T-cell (primary cell): ENCODE results near the gene ZNF135. TPM values are rescaled to one million over a fixed set of nuclear protein-coding genes. Genes with fewer than 3 reads are reported as not detected.

ENCODE experiments used
- ATAC-seq, 4 experiments: fragments of 200-7000 bp in 3 of 4; fragments of 150-1000 bp in 1 of 4; cut with Tn5 transposase; replicated peaks in 1 of 4; 1 replicate in 3 of 4; 2 replicates in 1 of 4; pipeline ENCODE4 v1.10.0; 2021; ENCODE audit warnings: moderate library complexity in 3 of 4, mild to moderate bottlenecking in 2 of 4, moderate number of reproducible peaks in 1 of 4
- CTCF ChIA-PET, 2 donors: fragments of 300-600 bp; sonication (Branson Sonifier 250); formaldehyde crosslinking; loops; one replicate each; lab custom pipeline; 2022; ENCODE audit warnings: antibody characterized with exemption in 2 of 2; lab: Charles Lee
- POLR2A ChIA-PET, 2 donors: fragments of 300-600 bp; sonication (Branson Sonifier 250); formaldehyde crosslinking; loops; one replicate each; lab custom pipeline; 2022; ENCODE audit warnings: antibody characterized with exemption in 2 of 2; lab: Charles Lee
- DNase-seq, 35 experiments: peaks; one replicate each; pipeline versions ENCODE4 v3.0.0 to v3.0.0-alpha.2; 2013 to 2023
- H3K27ac ChIP-seq: one replicate; pipeline ENCODE4 v1.5.1; 2013; ENCODE audit warnings: low read length
- H3K27me3 ChIP-seq, 2 experiments: replicated peaks in 1 of 2; 1 replicate in 1 of 2; 2 replicates in 1 of 2; pipeline versions ENCODE4 v1.6.1 to v1.7.0; 2013; ENCODE audit warnings: low read length in 1 of 2, mixed read lengths in 1 of 2; ENCODE audit not compliant: control insufficient read depth in 2 of 2, insufficient read depth in 2 of 2; ENCODE audit errors: extremely low read depth in 1 of 2
- H3K36me3 ChIP-seq, 2 donors: 1 replicate in 1 of 2; 2 replicates in 1 of 2; pipeline versions ENCODE4 v1.6.1 to v1.7.0; 2013; ENCODE audit warnings: low read length in 1 of 2; ENCODE audit not compliant: control insufficient read depth in 2 of 2, insufficient read depth in 1 of 2; ENCODE audit errors: extremely low read depth in 1 of 2
- H3K4me1 ChIP-seq, 2 experiments: 1 replicate in 1 of 2; 2 replicates in 1 of 2; pipeline versions ENCODE4 v1.6.1 to v1.7.0; 2013; ENCODE audit warnings: low read length in 2 of 2, mixed read lengths in 1 of 2; ENCODE audit not compliant: insufficient read depth in 2 of 2, control insufficient read depth in 1 of 2; ENCODE audit errors: extremely low read depth in 1 of 2
- H3K4me3 ChIP-seq, 2 donors: 1 replicate in 1 of 2; 2 replicates in 1 of 2; pipeline versions ENCODE4 v1.5.1 to v1.7.0; 2013; ENCODE audit warnings: mild to moderate bottlenecking in 2 of 2, low read length in 1 of 2, moderate library complexity in 1 of 2; ENCODE audit not compliant: control insufficient read depth in 1 of 2; ENCODE audit errors: extremely low read depth in 1 of 2
- H3K9me3 ChIP-seq: 2 replicates; pipeline ENCODE4 v1.7.0; 2013
- H3K27ac Mint-ChIP-seq, 2 donors: one replicate each; pipeline ENCODE4 v1.8.0; 2020 to 2021; ENCODE audit warnings: mild to moderate bottlenecking in 2 of 2, mixed read lengths in 2 of 2
- H3K27me3 Mint-ChIP-seq, 2 donors: one replicate each; pipeline ENCODE4 v1.8.0; 2021 to 2022; ENCODE audit warnings: mixed read lengths in 2 of 2
- H3K36me3 Mint-ChIP-seq: one replicate; pipeline ENCODE4 v1.8.0; 2021; ENCODE audit warnings: mixed read lengths
- H3K4me1 Mint-ChIP-seq, 3 donors: one replicate each; pipeline ENCODE4 v1.8.0; 2020 to 2022; ENCODE audit warnings: mixed read lengths in 3 of 3, mild to moderate bottlenecking in 1 of 3
- H3K4me3 Mint-ChIP-seq, 3 donors: one replicate each; pipeline ENCODE4 v1.8.0; 2020 to 2022; ENCODE audit warnings: mild to moderate bottlenecking in 3 of 3, mixed read lengths in 3 of 3, moderate library complexity in 3 of 3
- H3K9me3 Mint-ChIP-seq, 3 donors: one replicate each; pipeline ENCODE4 v1.8.0; 2020 to 2022; ENCODE audit warnings: mixed read lengths in 3 of 3
- WGBS: methylation state at CpG from one replicate; pipeline ENCODE4 v1.1.5; 2013; ENCODE audit warnings: missing lambda C conversion rate; ENCODE audit not compliant: insufficient coverage; 5-methylcytosine and 5-hydroxymethylcytosine counted together
- total RNA-seq, 35 experiments: library from RNA in 6 of 35; stranded (reverse) in 6 of 35; fragments of 120-200 nt in 1 of 35; gene quantifications; one replicate each; pipeline versions ENCODE4 v1.2.1 to v1.2.4 and lab custom pipeline; 2013 to 2026

Gene ZNF135
- total RNA-seq, 5 donors from 2014 or later (not counting 1 experiment from before 2014, with no cell fraction given), result 1.2 to 2.8 (median 2.1) TPM

GRCh38 chr19:58021541-58022282 lies 37.4 kb upstream of the ZNF135 start:
- no peaks in the 10 kb centered on the region for H3K4me1 Mint-ChIP-seq
- H3K36me3 Mint-ChIP-seq, result no peaks in the 10 kb centered on the region
- H3K27me3 Mint-ChIP-seq, result peaks cover 0 to 4% of the 10 kb centered on the region in 2 donors
- Histone ChIP-seq H3K4me1 (no peaks in the 10 kb centered on the region), H3K4me3 (no peak overlapping the region), H3K27ac (no peak overlapping the region), H3K36me3 (no peaks in the 10 kb centered on the region), H3K9me3 (no peaks in the 10 kb centered on the region), H3K27me3 (peaks cover 0 to 33% of the 10 kb centered on the region in 2 experiments)
- DNase-seq, result peak in 30 of 35 experiments; percentile 3 to 62 (median 31)
- no peak overlapping the region for H3K27ac Mint-ChIP-seq
- POLR2A ChIA-PET, result no interaction called here
- 74% methylated on average over 24 of the region's 30 CpGs for WGBS
- no peak overlapping the region for H3K4me3 Mint-ChIP-seq
- H3K9me3 Mint-ChIP-seq, result peaks cover 8 to 34% (median 23%) of the 10 kb centered on the region in 3 donors
- CTCF ChIA-PET, result interaction anchor here in 1 of 2 donors (1.0 kb wide), 1 partner anchor 133 kb away, joined by 4 read pairs; no protein-coding TSS in a partner anchor
- peak; percentile 61 to 83 (median 71) for ATAC-seq

- DNase-seq (no peak), ATAC-seq (no peak)
- Histone ChIP-seq H3K27me3 (peaks cover 0 to 29% of the 10 kb centered on the region in 2 experiments), H3K27ac (no peak overlapping the region), H3K36me3 (no peaks in the 10 kb centered on the region), H3K4me1 (no peaks in the 10 kb centered on the region), H3K9me3 (no peaks in the 10 kb centered on the region), H3K4me3 (no peak overlapping the region)
- WGBS, result 46% methylated on average over 1 of the region's 4 CpGs
- Mint-ChIP-seq H3K4me1 (no peaks in the 10 kb centered on the region), H3K36me3 (no peaks in the 10 kb centered on the region), H3K9me3 (peaks cover 8 to 37% (median 20%) of the 10 kb centered on the region in 3 donors), H3K27ac (no peak overlapping the region), H3K4me3 (no peak overlapping the region), H3K27me3 (peaks cover 0 to under 1% of the 10 kb centered on the region in 2 donors)
- ChIA-PET POLR2A (no interaction called here), CTCF (interaction anchor here in 1 of 2 donors (1.0 kb wide), 1 partner anchor 133 kb away, joined by 4 read pairs; no protein-coding TSS in a partner anchor)
Observed at GRCh38 chr19:58022283-58022660, 36.8 kb upstream of the ZNF135 start.

- Histone ChIP-seq H3K4me3 (no peak overlapping the region), H3K9me3 (no peaks in the 10 kb centered on the region), H3K27me3 (peaks cover 0 to 22% of the 10 kb centered on the region in 2 experiments), H3K36me3 (no peaks in the 10 kb centered on the region), H3K4me1 (no peaks in the 10 kb centered on the region), H3K27ac (no peak overlapping the region)
- Mint-ChIP-seq H3K27ac (no peak overlapping the region), H3K9me3 (peaks cover 13 to 46% (median 26%) of the 10 kb centered on the region in 3 donors), H3K36me3 (peaks cover 2% of the 10 kb centered on the region), H3K4me1 (no peaks in the 10 kb centered on the region), H3K4me3 (no peak overlapping the region), H3K27me3 (no peaks in the 10 kb centered on the region)
- ChIA-PET CTCF (no interaction called here), POLR2A (no interaction called here)
- DNase-seq, result no peak
- 93% methylated on average over 6 of the region's 12 CpGs for WGBS
- no peak for ATAC-seq
Observed at GRCh38 chr19:58024661-58025060, 34.4 kb upstream of the ZNF135 start.

DNA sequence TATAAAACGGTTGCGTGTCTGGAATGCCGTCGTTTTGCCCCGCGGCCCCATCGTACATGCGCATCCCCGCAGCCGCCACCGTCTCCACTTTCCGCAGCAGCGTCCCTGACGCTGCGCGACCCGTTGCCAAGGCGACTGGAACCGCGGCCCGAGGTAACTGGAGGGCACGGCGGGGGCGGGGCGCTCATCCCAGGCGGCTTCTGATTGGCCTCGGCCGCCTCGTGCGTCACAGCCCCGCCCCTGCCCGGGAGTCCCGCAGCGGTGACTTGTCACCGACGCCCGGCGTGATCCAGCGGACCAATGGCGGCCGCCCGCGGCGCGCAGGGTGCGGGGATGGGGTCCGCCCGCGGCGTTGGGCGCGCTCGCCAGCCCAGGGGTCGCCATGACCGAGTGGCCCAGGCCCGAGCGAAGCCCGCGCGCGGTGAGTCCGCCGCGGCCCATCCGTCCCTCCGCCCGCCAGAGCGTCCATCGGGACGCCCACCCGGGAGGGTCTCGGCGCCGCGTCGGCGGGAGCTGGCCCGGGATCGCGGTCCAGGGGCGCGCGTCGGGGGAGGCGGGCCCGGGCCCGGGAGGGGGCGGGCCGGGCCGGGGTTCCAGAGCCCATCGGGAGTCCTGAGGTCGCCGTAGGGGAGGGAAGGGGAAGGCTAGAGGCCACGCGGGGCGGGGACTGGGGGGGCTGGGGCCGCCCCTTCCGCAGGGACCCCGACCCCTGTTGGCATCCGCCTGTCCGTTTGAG lies 25.2 kb upstream of the ZNF135 start, which contains the start of gene ZSCAN1:
ZSCAN1 (plus strand) TSS at position 285 of the 736 bp plus-strand sequence. CDS start 3,812 bp downstream, outside the sequence.
- Mint-ChIP-seq H3K9me3 (peaks cover 17 to 28% (median 25%) of the 10 kb centered on the region in 3 donors), H3K27me3 (peaks cover 19 to 27% of the 10 kb centered on the region in 2 donors), H3K4me1 (peaks cover 0 to 1% (median 0%) of the 10 kb centered on the region in 3 donors), H3K27ac (no peak within 1 kb of the TSS), H3K36me3 (peaks cover 20% of the 10 kb centered on the region), H3K4me3 (peak within 1 kb of the TSS in 2 of 3 donors; percentile 25 to 47)
- ATAC-seq (peak in 1 of 4 experiments; percentile 70), DNase-seq (peak in 30 of 35 experiments; percentile 2 to 62 (median 27))
- POLR2A ChIA-PET, result no interaction called here
- CTCF ChIA-PET, result no interaction called here
- no peaks in the 10 kb centered on the region for H3K4me1 ChIP-seq
- H3K9me3 ChIP-seq, result no peaks in the 10 kb centered on the region
- no peaks in the 10 kb centered on the region for H3K36me3 ChIP-seq
- H3K27ac ChIP-seq, result no peak within 1 kb of the TSS
- WGBS, result 18% methylated on average over 80 of the region's 101 CpGs
- H3K4me3 ChIP-seq, result peak within 1 kb of the TSS in 1 of 2 donors; percentile 41
- H3K27me3 ChIP-seq, result peaks cover 0 to 54% of the 10 kb centered on the region in 2 experiments

- Mint-ChIP-seq H3K36me3 (peaks cover 20% of the 10 kb centered on the region), H3K9me3 (peaks cover 15 to 26% (median 25%) of the 10 kb centered on the region in 3 donors), H3K4me1 (peaks cover 0 to 1% (median 0%) of the 10 kb centered on the region in 3 donors), H3K4me3 (peak overlapping the region in 1 of 3 donors; percentile 47), H3K27me3 (peaks cover 19 to 27% of the 10 kb centered on the region in 2 donors), H3K27ac (no peak overlapping the region)
- ATAC-seq (no peak), DNase-seq (no peak)
- no peaks in the 10 kb centered on the region for H3K36me3 ChIP-seq
- no peak overlapping the region for H3K27ac ChIP-seq
- ChIA-PET CTCF (no interaction called here), POLR2A (no interaction called here)
- no peaks in the 10 kb centered on the region for H3K4me1 ChIP-seq
- H3K4me3 ChIP-seq, result no peak overlapping the region
- WGBS, result 15% methylated on average over 12 of the region's 20 CpGs
- no peaks in the 10 kb centered on the region for H3K9me3 ChIP-seq
- peaks cover 0 to 59% of the 10 kb centered on the region in 2 experiments for H3K27me3 ChIP-seq
Observed at GRCh38 chr19:58034477-58034793, 24.6 kb upstream of the ZNF135 start.

- no peak overlapping the region for H3K27ac ChIP-seq
- no peaks in the 10 kb centered on the region for H3K36me3 ChIP-seq
- H3K4me1 Mint-ChIP-seq, result peaks cover 0 to 1% (median 0%) of the 10 kb centered on the region in 3 donors
- no peak overlapping the region for H3K4me3 Mint-ChIP-seq
- POLR2A ChIA-PET, result no interaction called here
- H3K9me3 Mint-ChIP-seq, result peaks cover 13 to 29% (median 24%) of the 10 kb centered on the region in 3 donors
- H3K36me3 Mint-ChIP-seq, result peaks cover 20% of the 10 kb centered on the region
- CTCF ChIA-PET, result no interaction called here
- no peaks in the 10 kb centered on the region for H3K4me1 ChIP-seq
- H3K9me3 ChIP-seq, result no peaks in the 10 kb centered on the region
- no peak overlapping the region for H3K27ac Mint-ChIP-seq
- no peak for ATAC-seq
- peaks cover 0 to 68% of the 10 kb centered on the region in 2 experiments for H3K27me3 ChIP-seq
- WGBS, result 100% methylated on average over 3 of the region's 8 CpGs
- no peak for DNase-seq
- H3K4me3 ChIP-seq, result no peak overlapping the region
- peaks cover 19 to 27% of the 10 kb centered on the region in 2 donors for H3K27me3 Mint-ChIP-seq
Observed at GRCh38 chr19:58035863-58036262, 23.2 kb upstream of the ZNF135 start.
